Adrenal gland (tissue), 12 donors: ENCODE results near the gene TBATA. TPM values are rescaled to one million over a fixed set of nuclear protein-coding genes. Genes with fewer than 3 reads are reported as not detected.

ENCODE experiments used
- DNase-seq, 7 donors: peaks; one replicate each; pipeline ENCODE4 v3.0.0-alpha.2; 2019 to 2020
- H3K27ac ChIP-seq, 5 donors: fragments of 200-600 bp; sonication (generic) in 4 of 5; 1 replicate in 3 of 5; 2 replicates in 2 of 5; pipeline versions ENCODE4 v1.5.1 to v1.8.0; 2016 to 2020; ENCODE audit warnings: mild to moderate bottlenecking in 1 of 5
- H3K27me3 ChIP-seq: fragments of 200-600 bp; 2 replicates; pipeline ENCODE4 v1.8.0; 2021
- H3K36me3 ChIP-seq, 2 donors: fragments of 200-600 bp; replicated peaks in 1 of 2; 1 replicate in 1 of 2; 2 replicates in 1 of 2; pipeline versions ENCODE4 v1.5.1 to v1.8.0; 2018 to 2022
- H3K4me1 ChIP-seq, 2 donors: fragments of 200-600 bp; replicated peaks in 1 of 2; 1 replicate in 1 of 2; 2 replicates in 1 of 2; pipeline versions ENCODE4 v1.5.1 to v1.8.0; 2018 to 2021
- H3K4me3 ChIP-seq, 4 donors: fragments of 200-600 bp; sonication (generic) in 3 of 4; one replicate each; pipeline ENCODE4 v1.5.1; 2016 to 2018
- H3K9me3 ChIP-seq, 3 donors: fragments of 200-600 bp; sonication (generic) in 1 of 3; replicated peaks in 1 of 3; 1 replicate in 2 of 3; 2 replicates in 1 of 3; pipeline versions ENCODE4 v1.5.1 to v1.8.0; 2016 to 2021
- POLR2A ChIP-seq, 2 donors: fragments of 450-650 bp; IDR thresholded peaks; one replicate each; pipeline ENCODE4 v1.6.1; 2017; ENCODE audit warnings: antibody characterized with exemption in 2 of 2, mild to moderate bottlenecking in 2 of 2, moderate library complexity in 1 of 2
- WGBS, 4 donors: extraction: QIAGEN DNeasy Blood & Tissue Kit in 2 of 4; methylation state at CpG; one replicate each; pipeline versions ENCODE4 v1.1.5 to v1.1.7; 2013 to 2017; 5-methylcytosine and 5-hydroxymethylcytosine counted together
- intact Hi-C, 2 donors: fragments of 100-400 bp; cut with DNase I; formaldehyde crosslinking; loops; one replicate each; pipeline versions ENCODE4 v1.14.1 to v1.15.0; 2022 to 2023
- polyA plus RNA-seq, 3 donors: library from polyadenylated mRNA; stranded (reverse); fragments of 200-250 nt in 2 of 3; fragments of 350-450 nt in 1 of 3; fragmentation: Illumina TruSeq in 1 of 3; extraction: RNeasy Lipid Tissue Mini Kit (QIAGEN cat#74804) in 1 of 3; gene quantifications; one replicate each; pipeline ENCODE4 v1.2.3, GENCODE V29; 2013 to 2014
- total RNA-seq, 9 donors: library from RNA; depleted of rRNA in 4 of 9; stranded (reverse); fragments of >200 nt in 4 of 9; fragments of 120-200 nt in 1 of 9; fragmentation: NEBNext Ultra II Directional in 1 of 9; extraction: Animal tissue kit (Norgen Biotek cat#: 25700) in 1 of 9; gene quantifications; one replicate each; pipeline versions ENCODE4 v1.1.0 to v1.2.4, GENCODE V29; 2013 to 2023
- TF ChIP-seq, protein P1 (sequence below), 6 experiments: fragments of 450-650 bp in 4 of 6; fragments of 200-600 bp in 2 of 6; sonication (generic) in 1 of 6; IDR thresholded peaks; 1 replicate in 5 of 6; 2 replicates in 1 of 6; pipeline versions ENCODE4 v1.5.1 to v1.8.0; 2016 to 2021; ENCODE audit warnings: antibody characterized with exemption in 6 of 6, mild to moderate bottlenecking in 2 of 6, moderate library complexity in 1 of 6
- donor health status: healthy with polysubstance abuse.
- donor health status: Bipolar disorder and iron deficiency.
- donor health status: DM: yes; HTN: yes; CAD: no.
- donor health status: DM: no; HTN: no; CAD: no.
- donor health status: DM: no; HTN: no; CAD: no.
- donor health status: DM: yes; HTN: yes; CAD: no.

The TBATA gene
- total and polyA plus RNA-seq, 12 donors: 0.17 TPM; not detected in 11

DNA sequence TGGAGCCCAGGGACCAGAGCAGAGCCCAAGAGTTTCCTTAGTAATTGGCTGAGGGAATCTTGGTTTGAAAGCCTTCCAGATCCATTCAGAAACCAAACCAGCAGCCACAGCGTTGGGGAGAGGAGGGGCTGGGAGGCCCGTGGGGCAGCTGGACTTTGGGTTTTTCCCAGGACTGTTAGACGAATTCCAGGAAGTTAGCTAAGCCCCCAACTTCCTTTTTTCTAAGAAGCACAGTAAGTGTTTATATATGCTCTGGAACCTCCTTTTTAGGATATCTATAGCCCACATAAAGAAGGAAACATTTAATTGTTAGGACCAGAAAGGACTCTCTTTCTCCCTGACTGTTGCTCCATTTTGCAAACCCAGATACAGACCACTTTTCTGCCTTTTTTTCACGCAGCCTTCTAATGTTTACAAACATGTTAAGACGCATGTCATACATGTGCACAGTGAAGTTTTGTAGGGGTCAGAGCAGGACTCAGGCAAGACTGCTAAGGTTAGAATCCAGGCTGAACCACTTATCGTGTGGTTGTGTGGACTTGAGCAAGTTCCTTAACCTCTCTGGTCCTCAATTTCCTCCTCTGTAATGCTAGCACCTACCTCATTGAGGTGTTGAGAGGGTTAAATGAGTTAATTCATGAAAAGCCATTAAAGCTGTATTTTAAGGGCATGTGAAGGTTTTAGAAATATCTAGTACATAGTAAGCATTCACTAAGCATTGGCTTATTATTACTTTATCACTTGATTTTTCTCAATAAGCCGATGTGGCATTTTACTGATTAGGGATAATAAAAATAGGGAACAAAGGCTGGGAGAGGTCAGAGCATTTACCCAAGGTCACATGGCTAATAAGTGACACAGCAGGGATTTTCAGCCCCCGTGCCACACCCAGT is 42.4 kb downstream of the TBATA start:
- peak in 2 of 7 donors; percentile 14 to 26 for DNase-seq
- Histone ChIP-seq H3K4me3 (no peak overlapping the region), H3K9me3 (no peaks in the 10 kb centered on the region), H3K4me1 (peaks cover 3 to 6% of the 10 kb centered on the region in 2 donors), H3K36me3 (no peaks in the 10 kb centered on the region), H3K27me3 (no peaks in the 10 kb centered on the region), H3K27ac (peak overlapping the region in 2 of 5 donors; percentile 7 to 54)
- TF ChIP-seq POLR2A (IDR thresholded peaks at IDR 0.05): no peak
- TF ChIP-seq, protein P1, sequence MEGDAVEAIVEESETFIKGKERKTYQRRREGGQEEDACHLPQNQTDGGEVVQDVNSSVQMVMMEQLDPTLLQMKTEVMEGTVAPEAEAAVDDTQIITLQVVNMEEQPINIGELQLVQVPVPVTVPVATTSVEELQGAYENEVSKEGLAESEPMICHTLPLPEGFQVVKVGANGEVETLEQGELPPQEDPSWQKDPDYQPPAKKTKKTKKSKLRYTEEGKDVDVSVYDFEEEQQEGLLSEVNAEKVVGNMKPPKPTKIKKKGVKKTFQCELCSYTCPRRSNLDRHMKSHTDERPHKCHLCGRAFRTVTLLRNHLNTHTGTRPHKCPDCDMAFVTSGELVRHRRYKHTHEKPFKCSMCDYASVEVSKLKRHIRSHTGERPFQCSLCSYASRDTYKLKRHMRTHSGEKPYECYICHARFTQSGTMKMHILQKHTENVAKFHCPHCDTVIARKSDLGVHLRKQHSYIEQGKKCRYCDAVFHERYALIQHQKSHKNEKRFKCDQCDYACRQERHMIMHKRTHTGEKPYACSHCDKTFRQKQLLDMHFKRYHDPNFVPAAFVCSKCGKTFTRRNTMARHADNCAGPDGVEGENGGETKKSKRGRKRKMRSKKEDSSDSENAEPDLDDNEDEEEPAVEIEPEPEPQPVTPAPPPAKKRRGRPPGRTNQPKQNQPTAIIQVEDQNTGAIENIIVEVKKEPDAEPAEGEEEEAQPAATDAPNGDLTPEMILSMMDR (IDR thresholded peaks at IDR 0.05): no peak
- WGBS, 4 donors: 56 to 62% (median 58%) methylated on average over 8 of the region's 8 CpGs
- intact Hi-C loops: no loop called here

DNA sequence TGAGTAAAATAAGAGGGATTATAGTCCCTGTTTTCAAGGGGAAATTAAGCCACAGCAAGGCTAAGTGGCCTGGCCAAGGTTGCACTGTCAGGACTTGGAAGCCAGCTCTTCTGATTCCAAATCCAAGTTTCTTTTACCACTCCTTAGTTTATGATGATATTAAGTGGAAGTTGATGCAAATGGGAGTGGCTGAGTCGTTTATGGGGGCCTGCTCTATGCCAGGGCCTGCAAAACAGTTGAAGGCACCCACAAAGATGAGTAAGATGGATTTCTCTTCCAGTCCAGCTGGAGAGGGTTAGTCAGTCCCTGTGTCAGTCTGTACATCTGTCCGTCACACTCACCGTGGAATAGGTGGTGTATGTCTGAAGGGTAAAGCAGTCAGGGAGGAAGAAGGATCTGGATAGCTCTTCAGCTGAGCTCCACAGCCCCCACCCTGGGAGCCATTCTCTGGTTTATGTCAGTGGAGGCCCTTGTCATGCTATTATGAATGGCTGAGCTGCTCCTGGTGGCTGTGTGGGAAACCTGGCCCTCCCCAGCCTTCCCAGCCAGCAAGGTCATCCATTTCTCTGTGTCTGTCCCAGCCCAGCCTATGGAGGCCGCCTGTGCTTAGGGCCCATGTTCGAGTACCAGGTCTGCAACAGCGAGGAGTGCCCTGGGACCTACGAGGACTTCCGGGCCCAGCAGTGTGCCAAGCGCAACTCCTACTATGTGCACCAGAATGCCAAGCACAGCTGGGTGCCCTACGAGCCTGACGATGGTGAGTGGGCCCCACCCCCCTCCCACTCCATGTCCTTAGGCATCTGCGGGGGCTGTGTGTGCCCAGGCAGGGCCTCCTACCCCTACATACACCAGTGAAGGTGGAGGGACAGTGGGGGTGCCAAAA is 44.5 kb downstream of the TBATA start:
- H3K27me3 ChIP-seq: no peaks in the 10 kb centered on the region
- H3K9me3 ChIP-seq: no peaks in the 10 kb centered on the region
- DNase-seq: no peak
- H3K36me3 ChIP-seq: no peaks in the 10 kb centered on the region
- no peak overlapping the region for H3K4me3 ChIP-seq
- no peak for TF ChIP-seq POLR2A (IDR thresholded peaks at IDR 0.05)
- TF ChIP-seq, protein P1 (IDR thresholded peaks at IDR 0.05): no peak
- H3K4me1 ChIP-seq: peaks cover 3 to 6% of the 10 kb centered on the region in 2 donors
- WGBS, 4 donors: 83 to 86% (median 84%) methylated on average over 5 to 12 of the region's 12 CpGs
- no peak overlapping the region for H3K27ac ChIP-seq
- intact Hi-C loops: no loop called here

DNA sequence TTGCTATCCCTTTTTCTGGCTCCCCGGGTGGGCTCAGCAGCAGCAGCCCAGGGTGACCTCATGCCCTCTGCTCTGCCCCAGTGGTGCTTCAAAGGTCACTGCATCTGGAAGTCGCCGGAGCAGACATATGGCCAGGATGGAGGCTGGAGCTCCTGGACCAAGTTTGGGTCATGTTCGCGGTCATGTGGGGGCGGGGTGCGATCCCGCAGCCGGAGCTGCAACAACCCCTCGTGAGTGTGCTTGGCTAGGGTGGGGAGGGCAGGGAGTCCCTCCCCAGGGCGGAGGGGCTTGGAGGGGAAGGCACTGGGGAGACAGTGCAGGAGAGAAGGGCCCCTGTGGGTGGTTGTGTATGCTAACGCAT is 46.4 kb downstream of the TBATA start:
- no peak overlapping the region for H3K4me3 ChIP-seq
- no peaks in the 10 kb centered on the region for H3K27me3 ChIP-seq
- intact Hi-C loops: no loop called here
- 85 to 92% (median 87%) methylated on average over 5 to 12 of the region's 12 CpGs for WGBS, 4 donors
- no peak for DNase-seq
- peaks cover 3 to 6% of the 10 kb centered on the region in 2 donors for H3K4me1 ChIP-seq
- TF ChIP-seq POLR2A (IDR thresholded peaks at IDR 0.05): no peak
- TF ChIP-seq, protein P1 (IDR thresholded peaks at IDR 0.05): no peak
- no peaks in the 10 kb centered on the region for H3K9me3 ChIP-seq
- no peaks in the 10 kb centered on the region for H3K36me3 ChIP-seq
- H3K27ac ChIP-seq: no peak overlapping the region
